ENCODE measurements around the gene ZBTB33. TPM values are rescaled to one million over a fixed set of nuclear protein-coding genes. Genes with fewer than 3 reads are reported as not detected.

Gene ZBTB33
- 6.1 and 9.5 TPM in 2 replicates for total RNA-seq (ENCODE audit: low replicate concordance)

GRCh38 chrX:120250522-120251271 is at the start of gene ZBTB33:
TSS of gene ZBTB33 (plus strand) at chrX:120250812. CDS start at chrX:120253416, 2,604 bp downstream.

Other genes with a start within 250 kb of the ZBTB33 start
- gene RHOXF2B, start 173.1 kb upstream of the ZBTB33 start, total RNA-seq (ENCODE audit: low replicate concordance), result under 0.01 TPM in 1 of 2 replicates, not detected in the other
- not detected in 2 replicates for gene RHOXF1, start 134.9 kb upstream of the ZBTB33 start, total RNA-seq (ENCODE audit: low replicate concordance)
- not detected in 2 replicates for gene RHOXF2, start 92.2 kb upstream of the ZBTB33 start, total RNA-seq (ENCODE audit: low replicate concordance)
- gene TMEM255A, start 60.6 kb downstream of the ZBTB33 start, total RNA-seq (ENCODE audit: low replicate concordance), result not detected in 2 replicates
- gene ATP1B4, start 111.3 kb downstream of the ZBTB33 start, total RNA-seq (ENCODE audit: low replicate concordance), result not detected in 2 replicates
- 125 and 194 TPM in 2 replicates for gene LAMP2, start 218.5 kb downstream of the ZBTB33 start, total RNA-seq (ENCODE audit: low replicate concordance)